NT2/D1 (cell line): ENCODE data around the gene PANX2.

ENCODE experiments used
- DNase-seq: peaks from one replicate; pipeline ENCODE4 v3.0.0-alpha.2; 2011; ENCODE audit warnings: low read depth, low spot score
- H3K27me3 ChIP-seq: 2 replicates; pipeline ENCODE4 v1.6.0; 2011; ENCODE audit warnings: mild to moderate bottlenecking; ENCODE audit not compliant: insufficient read length, insufficient read depth
- H3K36me3 ChIP-seq: 2 replicates; pipeline ENCODE4 v1.6.1; 2011; ENCODE audit warnings: mild to moderate bottlenecking, low read length, mixed read lengths; ENCODE audit not compliant: insufficient read depth, insufficient read length
- H3K4me1 ChIP-seq: 2 replicates; pipeline ENCODE4 v1.5.1; 2011; ENCODE audit not compliant: insufficient read depth, insufficient read length
- H3K4me3 ChIP-seq: 2 replicates; pipeline ENCODE4 v1.5.1; 2011; ENCODE audit warnings: low read depth; ENCODE audit not compliant: insufficient read length
- H3K9ac ChIP-seq: 2 replicates; pipeline ENCODE4 v1.6.0; 2011; ENCODE audit warnings: low read depth; ENCODE audit not compliant: insufficient read length
- H3K9me3 ChIP-seq: 2 replicates; pipeline ENCODE4 v1.5.1; 2011; ENCODE audit warnings: mild to moderate bottlenecking, low read length; ENCODE audit not compliant: insufficient read depth
- SUZ12 ChIP-seq: IDR thresholded peaks from 2 replicates; pipeline ENCODE4 v1.6.1; 2011; ENCODE audit not compliant: insufficient read length, insufficient read depth; ENCODE audit errors: extremely low read depth
- YY1 ChIP-seq: IDR thresholded peaks from 2 replicates; pipeline ENCODE4 v1.6.1; 2011; ENCODE audit not compliant: insufficient read length, insufficient read depth
- ZNF274 ChIP-seq: IDR thresholded peaks from 2 replicates; pipeline ENCODE4 v1.6.1; 2011; ENCODE audit warnings: mild to moderate bottlenecking, low read depth, low read length

The PANX2 gene

GRCh38 chr22:50205781-50206569 lies 35.4 kb downstream of the PANX2 start:
- H3K4me3 ChIP-seq: peak overlapping the region; percentile 8
- TF ChIP-seq SUZ12 (no peak), ZNF274 (no peak), YY1 (no peak)
- DNase-seq: no peak
- H3K9me3 ChIP-seq: no peaks in the 10 kb centered on the region
- H3K4me1 ChIP-seq: peaks cover 18% of the 10 kb centered on the region
- H3K9ac ChIP-seq: peak overlapping the region; percentile 50
- H3K36me3 ChIP-seq: peaks cover 62% of the 10 kb centered on the region
- peaks cover 10% of the 10 kb centered on the region for H3K27me3 ChIP-seq

- Histone ChIP-seq H3K9ac (no peak overlapping the region), H3K36me3 (peaks cover 65% of the 10 kb centered on the region)
- DNase-seq: peak; percentile 33
These were observed 36.1 kb downstream of the PANX2 start for GRCh38 chr22:50206599-50206998.

GRCh38 chr22:50207383-50208140 lies 37.0 kb downstream of the PANX2 start:
- peaks cover 72% of the 10 kb centered on the region for H3K36me3 ChIP-seq
- no peak overlapping the region for H3K9ac ChIP-seq
- H3K4me1 ChIP-seq: peaks cover 13% of the 10 kb centered on the region
- no peak overlapping the region for H3K4me3 ChIP-seq
- no peak for DNase-seq
- no peak for TF ChIP-seq SUZ12
- TF ChIP-seq YY1: no peak
- TF ChIP-seq ZNF274: no peak
- H3K27me3 ChIP-seq: no peaks in the 10 kb centered on the region
- H3K9me3 ChIP-seq: no peaks in the 10 kb centered on the region

More at GRCh38 chr22:50206599-50206998, 36.1 kb downstream of the PANX2 start:
- Histone ChIP-seq H3K4me1 (peaks cover 18% of the 10 kb centered on the region), H3K4me3 (no peak overlapping the region), H3K9me3 (no peaks in the 10 kb centered on the region), H3K27me3 (peaks cover 6% of the 10 kb centered on the region)
- no peak for TF ChIP-seq ZNF274
- no peak for TF ChIP-seq SUZ12
- no peak for TF ChIP-seq YY1

- H3K4me1 ChIP-seq: peaks cover 13% of the 10 kb centered on the region
- TF ChIP-seq SUZ12 (no peak), YY1 (no peak), ZNF274 (no peak)
- no peaks in the 10 kb centered on the region for H3K9me3 ChIP-seq
These were observed 38.0 kb downstream of the PANX2 start for GRCh38 chr22:50208430-50208938.

GRCh38 chr22:50208939-50209892 lies 38.7 kb downstream of the PANX2 start:
- H3K4me1 ChIP-seq: peaks cover 13% of the 10 kb centered on the region
- H3K27me3 ChIP-seq: no peaks in the 10 kb centered on the region
- H3K9me3 ChIP-seq: no peaks in the 10 kb centered on the region
- no peak for DNase-seq
- H3K4me3 ChIP-seq: no peak overlapping the region
- no peak overlapping the region for H3K9ac ChIP-seq
- peaks cover 67% of the 10 kb centered on the region for H3K36me3 ChIP-seq
- no peak for TF ChIP-seq ZNF274
- TF ChIP-seq SUZ12: no peak
- no peak for TF ChIP-seq YY1

More at GRCh38 chr22:50208430-50208938, 38.0 kb downstream of the PANX2 start:
- no peak overlapping the region for H3K4me3 ChIP-seq
- DNase-seq: no peak
- H3K9ac ChIP-seq: no peak overlapping the region
- no peaks in the 10 kb centered on the region for H3K27me3 ChIP-seq
- H3K36me3 ChIP-seq: peaks cover 70% of the 10 kb centered on the region

GRCh38 chr22:50209893-50210292 lies 39.4 kb downstream of the PANX2 start:
- peaks cover 65% of the 10 kb centered on the region for H3K36me3 ChIP-seq
- H3K4me1 ChIP-seq: peaks cover 13% of the 10 kb centered on the region
- H3K9ac ChIP-seq: no peak overlapping the region
- H3K27me3 ChIP-seq: no peaks in the 10 kb centered on the region
- H3K9me3 ChIP-seq: no peaks in the 10 kb centered on the region
- no peak for DNase-seq
- TF ChIP-seq YY1: no peak
- no peak for TF ChIP-seq SUZ12
- no peak for TF ChIP-seq ZNF274
- no peak overlapping the region for H3K4me3 ChIP-seq
